GM08714 (cell line): ENCODE results near the gene NUDT8.
A peak's percentile ranks its signal among the peaks of the same experiment; 100 is the strongest.

Source experiments
- H3K4me3 ChIP-seq: fragments of 200-500 bp; sonication (Bioruptor generic); 2 replicates; pipeline ENCODE4 v1.5.1; 2014; ENCODE audit warnings: mild to moderate bottlenecking, low read length, inconsistent platforms
- ZNF274 ChIP-seq: IDR thresholded peaks from 2 replicates; pipeline ENCODE4 v1.6.1; 2012; ENCODE audit warnings: mild to moderate bottlenecking, low read depth, low read length

The NUDT8 gene, protein sequence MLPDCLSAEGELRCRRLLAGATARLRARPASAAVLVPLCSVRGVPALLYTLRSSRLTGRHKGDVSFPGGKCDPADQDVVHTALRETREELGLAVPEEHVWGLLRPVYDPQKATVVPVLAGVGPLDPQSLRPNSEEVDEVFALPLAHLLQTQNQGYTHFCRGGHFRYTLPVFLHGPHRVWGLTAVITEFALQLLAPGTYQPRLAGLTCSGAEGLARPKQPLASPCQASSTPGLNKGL

DNA sequence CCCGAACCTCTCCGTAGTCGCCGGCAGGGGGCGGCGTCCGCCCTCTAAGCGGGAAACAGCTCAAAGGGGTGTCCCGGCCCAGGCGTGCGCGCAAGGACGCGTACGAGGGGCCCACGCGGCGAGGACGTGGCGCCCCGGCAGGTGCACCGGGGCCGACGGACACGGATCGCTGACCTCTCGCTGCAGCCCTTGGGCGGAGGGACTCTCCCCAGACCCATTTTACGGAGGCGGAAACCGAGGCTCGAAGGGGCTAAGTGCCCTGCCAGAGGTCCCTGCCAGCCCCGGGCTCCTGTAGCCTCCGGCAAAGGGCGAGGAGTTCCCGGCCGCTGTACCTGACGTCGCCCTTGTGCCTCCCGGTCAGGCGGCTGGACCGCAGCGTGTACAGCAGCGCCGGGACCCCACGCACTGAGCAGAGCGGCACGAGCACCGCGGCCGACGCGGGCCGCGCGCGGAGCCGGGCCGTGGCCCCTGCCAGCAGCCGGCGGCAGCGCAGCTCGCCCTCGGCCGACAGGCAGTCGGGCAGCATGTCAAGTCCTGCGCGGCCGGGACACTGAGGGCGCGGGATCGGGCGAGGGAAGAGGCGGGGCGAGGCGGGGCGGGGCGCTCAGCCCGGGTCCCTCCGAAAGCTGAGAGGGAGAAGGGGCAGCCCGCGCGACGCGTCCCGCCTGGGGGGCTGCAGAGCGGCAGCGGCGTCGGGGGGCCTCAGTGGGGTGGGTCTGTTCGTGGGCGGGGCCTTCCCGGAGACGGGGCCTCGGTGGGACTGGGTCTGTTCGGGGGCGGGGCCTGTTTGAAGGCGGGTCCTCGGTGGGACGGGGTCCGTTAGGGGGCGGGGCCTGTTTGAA lies at the start of gene NUDT8:
TSS of gene NUDT8 (minus strand) at position 552 of the 842 bp plus-strand sequence. CDS start at position 526, 26 bp downstream.
- peak within 1 kb of the TSS; percentile 60 for H3K4me3 ChIP-seq
- TF ChIP-seq ZNF274, result no peak

DNA sequence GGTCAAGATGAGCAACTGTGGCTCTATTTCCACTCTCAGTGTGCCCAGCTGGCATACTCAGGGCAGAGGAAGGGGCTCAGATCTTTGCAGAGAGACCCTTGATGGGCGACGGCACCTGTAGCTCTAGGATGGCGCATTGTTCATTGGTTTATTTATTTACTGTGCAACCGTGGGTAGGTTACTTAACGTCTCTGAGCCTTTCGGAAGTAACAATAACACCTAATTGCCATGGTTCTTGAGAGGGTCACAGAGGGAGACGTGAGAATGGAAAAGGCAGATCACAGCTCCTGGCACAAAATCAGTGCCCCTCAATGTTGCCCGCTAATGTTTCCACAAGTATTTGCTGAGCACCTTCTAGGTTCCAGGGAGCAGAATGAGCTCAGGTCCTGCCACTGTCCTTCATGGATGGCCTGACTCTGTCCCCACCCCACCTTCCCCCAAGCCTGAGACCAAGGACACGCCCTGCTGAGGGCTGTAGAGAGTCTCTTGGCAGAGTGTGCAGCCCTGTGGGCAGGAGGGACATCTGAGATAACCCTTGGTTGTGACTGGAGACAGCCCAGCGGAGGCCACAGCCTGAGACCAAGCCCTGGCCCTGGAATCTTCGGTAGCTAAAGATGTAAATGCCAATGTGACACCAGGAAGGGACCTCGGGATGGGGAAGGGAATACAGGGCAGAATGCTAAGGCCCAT lies 45.5 kb upstream of the NUDT8 start:
- no peak for TF ChIP-seq ZNF274
- H3K4me3 ChIP-seq, result no peak overlapping the region

DNA sequence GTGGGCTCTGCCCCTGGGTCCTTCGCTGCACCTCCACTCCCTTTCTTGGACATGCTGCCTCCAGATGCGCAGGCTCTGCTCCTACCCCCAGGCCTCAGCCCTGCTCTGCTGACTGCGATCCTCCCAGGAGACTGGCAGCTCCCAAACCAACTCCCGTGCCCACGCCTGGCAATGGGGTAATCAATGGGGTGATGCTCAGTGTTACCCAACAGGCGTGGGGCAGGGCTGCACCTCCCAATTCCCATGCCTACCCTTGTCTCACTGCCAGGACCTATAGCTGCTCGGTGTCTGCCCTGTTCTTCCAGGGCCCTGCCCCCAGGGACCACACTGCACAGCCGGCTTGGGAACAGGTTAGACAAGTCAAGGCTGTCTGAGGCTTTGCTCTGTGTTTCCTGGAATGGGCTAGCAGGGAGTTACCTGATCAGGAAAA lies 44.7 kb upstream of the NUDT8 start, which contains the start of gene ALDH3B2:
TSS of gene ALDH3B2 (minus strand) at position 182 of the 430 bp plus-strand sequence. CDS start 7,688 bp downstream, outside the sequence.
- no peak for TF ChIP-seq ZNF274
- H3K4me3 ChIP-seq, result no peak within 1 kb of the TSS

DNA sequence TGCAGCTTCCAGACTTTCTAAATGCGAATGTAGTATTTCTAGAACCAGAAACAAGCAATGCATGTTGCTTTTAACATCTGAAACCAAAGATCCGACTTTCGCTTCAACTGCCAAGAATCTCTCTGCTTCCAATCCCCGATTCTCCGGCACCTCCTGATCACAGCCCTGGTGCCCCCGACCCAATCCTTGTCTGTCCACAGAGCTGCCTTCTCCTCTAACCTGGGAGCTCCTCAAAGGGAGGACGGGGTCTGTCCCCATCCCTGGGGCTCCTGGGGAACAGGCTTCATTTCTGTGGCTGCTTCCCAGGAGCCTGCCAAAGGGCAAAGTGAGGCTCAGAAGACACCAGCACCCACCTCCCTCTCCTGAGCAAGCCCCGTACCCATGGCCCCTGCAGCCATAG lies 44.2 kb upstream of the NUDT8 start:
- H3K4me3 ChIP-seq, result no peak overlapping the region
- no peak for TF ChIP-seq ZNF274

DNA sequence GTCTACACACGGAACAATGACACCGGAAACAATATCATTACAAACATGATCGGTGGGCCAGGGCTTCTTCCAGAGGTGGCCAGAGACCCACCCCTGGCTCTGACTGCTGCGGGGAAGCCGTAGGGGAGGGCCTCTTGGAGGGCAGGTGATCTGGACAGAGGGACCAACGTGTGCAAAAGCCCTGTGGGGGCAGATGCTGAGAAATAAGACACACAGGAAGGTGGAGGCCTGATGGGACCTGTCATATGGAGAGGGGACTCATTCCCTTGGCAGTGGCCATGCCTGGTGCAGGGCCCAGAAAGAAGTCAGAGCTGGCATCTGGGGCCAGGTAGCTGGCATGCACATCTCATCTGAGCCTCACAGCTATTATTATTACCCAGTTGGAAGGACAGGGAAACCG lies 43.6 kb upstream of the NUDT8 start:
- no peak overlapping the region for H3K4me3 ChIP-seq
- no peak for TF ChIP-seq ZNF274

DNA sequence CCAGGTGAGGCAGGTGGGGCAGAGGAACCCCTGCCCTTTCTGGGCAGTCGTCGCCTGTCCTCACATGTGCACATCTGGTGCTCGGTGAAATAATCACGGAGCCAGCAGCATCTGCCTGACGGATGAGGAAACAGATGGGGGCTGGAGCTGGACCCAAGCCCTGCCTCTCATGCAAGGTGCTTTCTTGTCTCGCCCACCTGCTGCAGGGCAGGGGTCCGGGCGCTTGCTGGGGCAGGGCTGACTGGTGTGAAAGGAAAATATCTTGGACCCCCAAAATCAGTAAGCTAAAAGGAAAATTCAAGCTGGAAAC lies 41.4 kb upstream of the NUDT8 start:
- no peak overlapping the region for H3K4me3 ChIP-seq
- no peak for TF ChIP-seq ZNF274

DNA sequence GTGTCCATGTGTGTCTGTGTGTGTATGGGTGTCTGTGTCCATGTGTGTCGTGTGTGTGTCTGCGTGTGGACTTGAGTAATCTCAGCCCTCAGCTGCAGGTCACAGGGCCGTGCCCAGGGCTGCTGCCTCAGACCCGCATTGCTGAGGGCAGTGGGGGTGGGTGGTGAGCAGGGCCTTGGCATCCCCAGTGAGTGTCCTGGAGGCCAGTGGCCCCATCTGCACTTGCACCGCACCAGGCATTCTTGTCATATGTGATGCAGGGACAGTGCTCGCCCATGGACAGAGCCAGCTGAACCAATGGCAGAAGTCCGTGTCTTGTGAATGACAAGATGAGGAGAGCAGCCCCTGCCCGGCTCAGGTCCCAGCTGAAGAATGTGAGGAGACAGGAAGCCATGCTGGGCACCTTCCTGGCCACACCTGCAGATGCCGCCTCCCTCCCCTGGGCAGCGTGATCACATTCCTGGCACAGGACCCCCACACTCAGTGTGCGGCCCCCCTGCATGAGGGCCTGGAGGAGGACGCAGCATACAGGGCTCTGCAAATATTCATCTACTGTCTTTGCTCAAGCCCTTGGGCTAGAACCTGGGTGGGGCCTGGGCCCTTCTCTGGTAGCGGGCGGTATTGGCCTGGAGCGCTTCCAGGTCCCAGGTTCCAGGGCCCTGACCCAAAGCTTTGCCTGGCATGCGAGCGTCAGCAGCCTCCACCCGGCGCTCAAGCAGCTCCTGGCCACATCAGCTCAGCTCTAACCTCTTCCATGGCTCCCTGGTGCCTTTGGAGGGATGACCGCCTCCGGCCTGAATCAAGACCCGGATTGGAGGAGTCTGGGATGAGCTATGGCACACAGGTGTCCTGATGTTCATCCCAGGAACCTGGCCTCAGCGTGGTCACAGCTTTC lies 40.8 kb upstream of the NUDT8 start:
- H3K4me3 ChIP-seq, result no peak overlapping the region
- TF ChIP-seq ZNF274, result no peak

DNA sequence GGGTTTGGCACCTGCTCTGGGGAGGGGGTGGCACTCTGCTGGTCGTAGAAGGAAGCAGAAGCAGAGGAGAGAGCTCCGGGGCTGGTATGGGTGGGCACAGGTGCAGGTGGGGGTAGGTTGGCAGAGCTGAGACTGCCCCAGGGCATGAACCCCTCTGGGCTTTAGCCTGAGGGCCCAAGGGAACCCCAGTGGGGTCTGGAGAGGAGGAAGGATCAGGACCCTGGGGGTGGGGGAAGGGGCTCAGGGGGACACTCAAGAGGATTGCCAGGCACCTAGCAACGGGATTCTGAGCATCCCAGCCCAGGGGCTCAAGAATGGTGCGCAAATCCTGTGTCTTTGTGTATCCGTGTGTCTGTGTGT lies 38.4 kb upstream of the NUDT8 start:
- no peak overlapping the region for H3K4me3 ChIP-seq
- no peak for TF ChIP-seq ZNF274

DNA sequence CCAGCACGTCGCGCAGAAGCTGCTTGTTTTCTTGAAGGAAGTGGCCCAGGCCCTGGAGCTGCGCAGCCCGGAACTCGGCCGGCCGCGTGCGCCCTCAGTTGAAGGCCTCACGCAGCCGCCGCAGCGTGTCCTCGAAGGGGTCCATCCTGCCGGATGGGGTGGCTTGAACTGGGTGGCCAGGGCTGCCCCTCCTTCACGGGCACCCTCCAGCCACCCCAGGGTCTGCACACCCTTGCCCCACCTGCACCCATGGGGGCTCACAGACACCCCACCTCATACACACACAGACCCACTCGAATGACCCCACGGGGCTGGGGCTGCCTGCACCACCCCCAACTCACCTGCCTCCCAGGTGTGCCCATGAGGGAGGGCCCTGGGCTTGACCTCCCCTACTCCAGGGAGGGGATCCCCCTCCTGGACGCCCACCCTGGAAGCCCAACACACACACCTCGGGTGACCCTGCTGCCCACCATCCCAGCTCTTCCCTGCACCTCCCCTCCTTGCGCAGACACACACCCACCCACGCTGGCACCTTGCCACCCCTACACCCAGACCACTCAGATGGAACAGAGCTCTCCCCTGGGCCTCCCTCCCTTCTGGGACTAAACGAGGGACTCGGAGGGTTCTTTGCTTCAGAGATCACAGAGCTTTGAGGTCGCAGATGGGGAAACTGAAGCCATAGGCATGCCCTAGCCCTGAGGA lies 37.9 kb upstream of the NUDT8 start:
- no peak overlapping the region for H3K4me3 ChIP-seq
- TF ChIP-seq ZNF274, result no peak

DNA sequence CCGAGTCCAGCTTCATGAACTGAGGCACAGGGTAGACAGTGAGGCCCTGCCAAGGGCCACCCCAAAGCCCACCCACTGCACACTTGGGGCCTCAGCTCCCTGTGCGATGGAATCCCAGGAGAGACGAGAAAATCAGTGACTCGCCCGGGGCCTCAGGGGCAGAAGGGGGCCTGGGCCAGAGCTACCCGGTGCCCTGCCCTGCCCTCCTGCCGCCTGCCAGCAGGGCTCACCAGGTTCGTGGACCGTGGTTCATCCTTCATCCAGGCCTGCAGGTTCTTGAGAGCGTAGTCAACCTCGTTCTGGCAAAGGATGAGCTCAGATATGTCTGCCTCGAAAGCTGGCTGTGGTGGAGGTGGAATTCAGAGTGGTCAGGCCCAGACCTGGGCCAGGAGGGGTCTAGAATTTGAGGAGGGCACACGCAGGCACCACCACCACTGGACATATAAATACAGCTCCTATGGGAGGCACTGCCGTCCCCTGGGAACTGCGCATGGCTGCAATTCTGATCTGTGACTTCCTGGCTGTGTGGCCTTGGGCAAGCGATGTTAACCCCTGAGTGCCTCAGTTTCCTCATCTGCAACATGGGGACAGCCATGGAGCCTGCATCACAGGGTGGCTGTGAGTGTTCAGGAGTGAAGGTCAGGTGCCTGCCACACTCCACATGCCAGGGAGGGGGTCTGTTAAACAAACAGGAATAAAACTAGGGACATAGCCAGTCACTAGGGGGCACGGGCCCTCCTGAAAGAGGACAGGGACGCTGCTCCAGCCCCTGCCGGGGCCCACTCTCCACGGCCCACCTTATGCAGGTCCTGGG lies 37.1 kb upstream of the NUDT8 start:
- no peak overlapping the region for H3K4me3 ChIP-seq
- TF ChIP-seq ZNF274, result no peak

DNA sequence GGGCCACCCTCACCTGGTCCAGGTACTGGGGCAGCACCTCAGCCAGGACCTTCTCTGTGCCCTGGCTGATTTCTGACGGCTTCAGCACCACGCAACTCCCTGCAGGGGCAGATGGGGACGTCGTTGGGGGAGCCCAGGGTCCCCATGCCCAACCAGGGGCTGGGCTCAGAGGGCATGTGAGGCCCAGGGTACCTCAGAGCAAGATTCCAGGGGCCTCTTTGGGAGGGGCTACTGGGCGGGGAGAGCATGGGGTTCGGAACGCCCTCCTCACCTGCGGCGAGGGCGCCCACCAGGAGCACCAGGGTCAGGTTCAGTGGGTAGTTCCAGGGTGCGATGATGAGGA lies 36.5 kb upstream of the NUDT8 start:
- no peak for TF ChIP-seq ZNF274
- no peak overlapping the region for H3K4me3 ChIP-seq

DNA sequence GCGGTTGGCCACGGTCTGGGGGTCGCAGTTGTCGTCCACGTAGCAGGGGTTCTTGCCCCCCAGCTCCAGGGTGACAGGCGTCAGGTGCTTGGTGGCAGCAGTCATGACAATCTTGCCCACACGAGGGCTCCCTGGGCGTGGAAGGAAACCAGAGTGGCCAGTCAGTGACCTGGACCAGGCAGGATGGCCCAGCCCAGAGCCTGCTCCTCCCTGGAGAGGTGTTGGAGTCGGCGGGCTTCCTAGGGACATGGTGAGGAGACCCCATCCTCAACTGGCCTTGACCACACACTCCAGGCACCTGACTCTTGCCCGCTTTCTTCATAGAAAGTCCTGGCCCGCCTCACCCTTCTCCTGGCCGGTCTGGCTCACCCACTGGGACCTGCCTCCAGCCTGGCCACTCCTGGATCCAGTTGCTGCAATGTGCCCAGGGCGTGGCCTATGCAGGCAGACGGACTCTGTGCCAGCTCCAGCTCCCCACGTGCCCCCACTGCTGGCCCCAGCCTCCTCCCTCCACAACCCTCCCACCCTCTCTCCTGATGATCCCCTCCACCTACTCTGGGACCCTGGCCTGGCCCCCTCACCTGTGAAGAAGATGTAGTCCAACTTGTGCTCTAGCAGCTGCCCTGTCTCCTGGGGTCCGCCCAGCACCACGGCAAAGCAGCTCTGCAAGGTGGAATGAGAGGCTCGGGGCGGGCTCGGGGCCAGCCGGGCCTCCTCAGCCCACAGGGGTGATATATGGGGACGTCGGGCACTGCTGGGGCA lies 36.0 kb upstream of the NUDT8 start:
- no peak overlapping the region for H3K4me3 ChIP-seq
- no peak for TF ChIP-seq ZNF274
